Parietal lobe (tissue), 2 donors: ENCODE data around the gene PIP4K2B. TPM values are rescaled to one million over a fixed set of nuclear protein-coding genes. Genes with fewer than 3 reads are reported as not detected.
A peak's percentile ranks its signal among the peaks of the same experiment; 100 is the strongest.

Experiments used
- small RNA-seq: library from RNA; depleted of rRNA; stranded (forward); fragments of <200 nt; gene quantifications from one replicate; pipeline ENCODE3, GENCODE V24; 2014; ENCODE audit warnings: low replicate concordance
- total RNA-seq: library from RNA; depleted of rRNA; stranded (reverse); fragments of >200 nt; gene quantifications from one replicate; pipeline ENCODE4 v1.2.3, GENCODE V29; 2014

The PIP4K2B gene
- 182 TPM for total RNA-seq

GRCh38 chr17:38799501-38800236 lies at the start of gene PIP4K2B:
Gene PIP4K2B (minus strand): TSS chr17:38799556. CDS start chr17:38799424, 132 bp downstream.

GRCh38 chr17:38824899-38825761 lies 25.8 kb upstream of the PIP4K2B start, which contains the start of gene CWC25:
Gene CWC25 (minus strand): TSS chr17:38825321. CDS start chr17:38825183, 138 bp downstream.

GRCh38 chr17:38752308-38753070 lies 46.9 kb downstream of the PIP4K2B start, which contains the start of gene PSMB3:
Gene PSMB3 (plus strand): TSS chr17:38752741. CDS start chr17:38752827, 86 bp downstream.

GRCh38 chr17:38748149-38748891 lies 51.0 kb downstream of the PIP4K2B start, which contains the start of gene PCGF2:
Gene PCGF2 (minus strand): TSS chr17:38748336. CDS start chr17:38740402, 7,934 bp downstream.

GRCh38 chr17:38729886-38730525 lies 69.3 kb downstream of the PIP4K2B start, which contains the start of gene CISD3:
Gene CISD3 (plus strand): TSS chr17:38730341. CDS start chr17:38730359, 18 bp downstream.

Small RNA genes within 50 kb of the gene (small RNA-seq; reads per million reads assigned to genes)
- not detected for gene MIR4726
- gene MIR4727, result not detected
- gene RNA5SP440, result 0.46 reads per million, percentile 40 among the genes with 10 or more reads in this experiment
- not detected for gene RNU6-866P

Other genes starting within 250 kb of the PIP4K2B start
- 42.3 TPM for gene SRCIN1, start 193.6 kb downstream of the PIP4K2B start, total RNA-seq
- gene EPOP, start 124.6 kb downstream of the PIP4K2B start, total RNA-seq, result 0.94 TPM
- 52.6 TPM for gene MLLT6, start 94.3 kb downstream of the PIP4K2B start, total RNA-seq
- 1.9 TPM for gene CISD3, start 69.2 kb downstream of the PIP4K2B start, total RNA-seq
- 15.7 TPM for gene PCGF2, start 51.2 kb downstream of the PIP4K2B start, total RNA-seq
- gene PSMB3, start 46.8 kb downstream of the PIP4K2B start, total RNA-seq, result 104 TPM
- gene CWC25, start 25.8 kb upstream of the PIP4K2B start, total RNA-seq, result 8.1 TPM
- 917 TPM for gene RPL23, start 54.2 kb upstream of the PIP4K2B start, total RNA-seq
- 77.9 TPM for gene LASP1, start 70.5 kb upstream of the PIP4K2B start, total RNA-seq
- not detected for gene FBXO47, start 167.8 kb upstream of the PIP4K2B start, total RNA-seq